ENCODE measurements around the gene ZNF557.
"Not testable (repeated sequence)": the region's sequence is repeated elsewhere in the genome, so short reads cannot be mapped to it uniquely, and the experiment has no call there.

ZNF557 gene

GRCh38 chr19:7063339-7063738, 6.2 kb upstream of the ZNF557 start:
- no peaks in the 10 kb centered on the region for H3K27me3 ChIP-seq (ENCODE audit: low read length)
- no peak overlapping the region for H3K27ac ChIP-seq (ENCODE audit: low read depth, low read length)
- H3K9ac ChIP-seq (ENCODE audit: low read length), result no peak overlapping the region
- no peak for TF ChIP-seq EZH2phosphoT487 (conservative IDR thresholded peaks at IDR 0.05; ENCODE audit: low read length)
- no peak for TF ChIP-seq CTCF (IDR thresholded peaks at IDR 0.05; ENCODE audit: insufficient read depth, low read length, poor library complexity, severe bottlenecking)
- no peak overlapping the region for H3K4me3 ChIP-seq (ENCODE audit: insufficient read depth, low read length, poor library complexity, severe bottlenecking)
- H3K9me2 ChIP-seq (replicated peaks; ENCODE audit: insufficient read depth, low read length), result no peaks in the 10 kb centered on the region
- H2AFZ ChIP-seq (ENCODE audit: low read depth, low read length, severe bottlenecking), result no peak overlapping the region
- H3K36me3 ChIP-seq (ENCODE audit: low read length), result no peaks in the 10 kb centered on the region
- no peaks in the 10 kb centered on the region for H3K79me2 ChIP-seq (ENCODE audit: insufficient read depth, low read length)
- no peaks in the 10 kb centered on the region for H4K20me1 ChIP-seq (ENCODE audit: low read depth, low read length)
- no peaks in the 10 kb centered on the region for H3K9me3 ChIP-seq (ENCODE audit: insufficient read depth, low read length)
- no peak overlapping the region for H3K4me2 ChIP-seq (ENCODE audit: low read depth, low read length, poor library complexity, severe bottlenecking)
- H3F3A ChIP-seq (ENCODE audit: insufficient read depth), result peaks cover 6% of the 10 kb centered on the region

DNA sequence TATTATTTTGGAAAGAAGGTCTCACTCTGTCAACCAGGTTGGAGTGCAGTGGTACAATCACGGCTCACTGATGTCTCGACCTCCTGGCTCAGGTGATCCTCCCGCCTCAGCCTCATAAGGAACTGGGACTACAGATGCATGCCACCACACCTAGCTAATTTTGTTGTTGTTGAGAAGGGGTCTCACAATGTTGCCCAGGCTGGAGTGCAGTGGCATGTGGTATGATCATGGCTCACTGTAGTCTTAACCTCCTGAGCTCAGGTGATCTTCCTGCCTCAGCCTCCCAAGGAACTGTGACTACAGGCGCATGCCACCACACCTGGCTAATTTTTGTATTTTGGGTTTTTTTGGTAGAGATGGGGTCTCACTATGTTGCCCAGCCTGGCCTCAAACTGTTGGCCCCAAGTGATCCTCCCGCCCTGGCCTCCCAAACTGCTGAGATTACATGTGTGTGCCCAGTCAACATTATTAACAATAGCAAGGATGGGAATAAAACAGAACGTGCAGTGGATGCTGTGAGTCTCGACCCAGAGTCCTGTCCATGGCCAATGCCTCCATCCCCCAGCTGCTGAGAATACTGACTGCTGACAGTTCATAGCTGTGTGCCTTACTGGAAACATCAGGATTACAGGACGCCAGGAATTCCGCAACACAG, 5.6 kb upstream of the ZNF557 start:
- Histone ChIP-seq H3K36me3 (ENCODE audit: low read length) (no peaks in the 10 kb centered on the region), H3K9me2 (replicated peaks; ENCODE audit: insufficient read depth, low read length) (no peaks in the 10 kb centered on the region), H3K9me3 (ENCODE audit: insufficient read depth, low read length) (no peaks in the 10 kb centered on the region), H3K79me2 (ENCODE audit: insufficient read depth, low read length) (no peaks in the 10 kb centered on the region), H3K4me3 (ENCODE audit: insufficient read depth, low read length, poor library complexity, severe bottlenecking) (no peak overlapping the region), H3K4me2 (ENCODE audit: low read depth, low read length, poor library complexity, severe bottlenecking) (no peak overlapping the region), H3K9ac (ENCODE audit: low read length) (no peak overlapping the region), H2AFZ (ENCODE audit: low read depth, low read length, severe bottlenecking) (no peak overlapping the region), H4K20me1 (ENCODE audit: low read depth, low read length) (no peaks in the 10 kb centered on the region), H3K27ac (ENCODE audit: low read depth, low read length) (no peak overlapping the region), H3K27me3 (ENCODE audit: low read length) (no peaks in the 10 kb centered on the region), H3F3A (ENCODE audit: insufficient read depth) (peaks cover 6% of the 10 kb centered on the region)
- TF ChIP-seq CTCF (IDR thresholded peaks at IDR 0.05; ENCODE audit: insufficient read depth, low read length, poor library complexity, severe bottlenecking), result no peak
- no peak for TF ChIP-seq EZH2phosphoT487 (conservative IDR thresholded peaks at IDR 0.05; ENCODE audit: low read length)

- H4K20me1 ChIP-seq (ENCODE audit: low read depth, low read length); H3K9me3 ChIP-seq (ENCODE audit: insufficient read depth, low read length); H3K9ac ChIP-seq (ENCODE audit: low read length); H3K27me3 ChIP-seq (ENCODE audit: low read length); H3K4me2 ChIP-seq (ENCODE audit: low read depth, low read length, poor library complexity, severe bottlenecking); H3K4me3 ChIP-seq (ENCODE audit: insufficient read depth, low read length, poor library complexity, severe bottlenecking); H3F3A ChIP-seq (ENCODE audit: insufficient read depth); H3K9me2 ChIP-seq (replicated peaks; ENCODE audit: insufficient read depth, low read length); H2AFZ ChIP-seq (ENCODE audit: low read depth, low read length, severe bottlenecking); H3K36me3 ChIP-seq (ENCODE audit: low read length); H3K27ac ChIP-seq (ENCODE audit: low read depth, low read length): not testable (repeated sequence)
- peaks cover 20% of the 10 kb centered on the region for H3K79me2 ChIP-seq (ENCODE audit: insufficient read depth, low read length)
These were observed 2.4 kb upstream of the ZNF557 start for GRCh38 chr19:7067122-7067521.

GRCh38 chr19:7067716-7068115, 1.8 kb upstream of the ZNF557 start:
- no peak overlapping the region for H3K9ac ChIP-seq (ENCODE audit: low read length)
- H3K36me3 ChIP-seq (ENCODE audit: low read length), result peaks cover 11% of the 10 kb centered on the region
- H2AFZ ChIP-seq (ENCODE audit: low read depth, low read length, severe bottlenecking), result no peak overlapping the region
- no peaks in the 10 kb centered on the region for H4K20me1 ChIP-seq (ENCODE audit: low read depth, low read length)
- no peaks in the 10 kb centered on the region for H3K9me2 ChIP-seq (replicated peaks; ENCODE audit: insufficient read depth, low read length)
- no peak overlapping the region for H3K27ac ChIP-seq (ENCODE audit: low read depth, low read length)
- H3F3A ChIP-seq (ENCODE audit: insufficient read depth), result peaks cover 6% of the 10 kb centered on the region
- TF ChIP-seq CTCF (IDR thresholded peaks at IDR 0.05; ENCODE audit: insufficient read depth, low read length, poor library complexity, severe bottlenecking) (no peak), EZH2phosphoT487 (conservative IDR thresholded peaks at IDR 0.05; ENCODE audit: low read length) (no peak)
- H3K4me3 ChIP-seq (ENCODE audit: insufficient read depth, low read length, poor library complexity, severe bottlenecking), result no peak overlapping the region
- H3K79me2 ChIP-seq (ENCODE audit: insufficient read depth, low read length), result peaks cover 20% of the 10 kb centered on the region
- H3K27me3 ChIP-seq (ENCODE audit: low read length), result no peaks in the 10 kb centered on the region
- H3K9me3 ChIP-seq (ENCODE audit: insufficient read depth, low read length), result no peaks in the 10 kb centered on the region
- no peak overlapping the region for H3K4me2 ChIP-seq (ENCODE audit: low read depth, low read length, poor library complexity, severe bottlenecking)
